Measurements from ENCODE around the gene VKORC1L1.

VKORC1L1 gene

DNA sequence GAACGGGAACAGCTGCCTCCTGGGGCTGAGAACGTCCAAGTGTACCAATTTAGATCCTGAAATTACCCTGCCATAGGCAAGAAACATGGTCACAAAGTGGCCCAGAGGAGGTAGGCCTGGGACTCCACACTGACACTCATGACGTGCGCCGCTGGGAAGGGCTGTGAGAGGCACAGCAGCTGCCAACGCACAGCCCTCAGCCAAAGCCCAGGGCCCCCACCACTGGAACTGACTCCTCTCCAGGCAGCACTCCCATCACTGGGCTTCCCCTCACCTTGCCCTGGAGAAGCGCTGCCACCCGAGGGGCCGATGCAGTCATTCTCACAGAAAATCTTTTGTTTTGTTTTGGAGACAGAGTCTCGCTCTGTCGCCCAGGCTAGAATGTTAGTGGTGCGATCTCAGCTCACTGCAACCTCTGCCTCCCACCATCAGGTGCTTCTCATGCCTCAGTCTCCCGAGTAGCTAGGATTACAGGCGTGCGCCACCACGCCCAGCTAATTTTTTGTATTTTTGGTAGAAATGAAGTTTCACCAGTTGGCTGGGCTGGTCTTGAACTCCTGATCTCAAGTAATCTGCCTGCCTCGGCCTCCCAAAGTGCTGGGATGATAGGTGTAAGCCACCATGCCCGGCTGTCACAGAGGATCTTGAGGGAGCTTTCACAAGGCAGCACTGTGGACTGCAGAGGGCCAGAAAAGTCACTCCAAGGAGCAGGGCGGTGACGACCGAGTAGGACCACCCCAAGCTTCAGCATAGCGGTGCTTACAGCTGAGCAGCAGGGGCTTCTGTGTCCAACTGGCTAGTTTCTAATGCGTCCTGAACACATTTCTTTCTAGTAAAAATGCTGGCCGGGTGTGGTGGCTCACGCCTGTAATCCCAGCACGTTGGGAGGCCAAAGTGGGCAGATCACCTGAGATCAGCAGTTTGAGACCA is 95.6 kb downstream of the VKORC1L1 start:
- WGBS (ENCODE audit: extremely low coverage, insufficient coverage, low lambda C conversion rate): no CpG with 5 or more reads among the region's 26 CpGs
- Histone ChIP-seq H2BK15ac (replicated peaks; ENCODE audit: low read depth) (no peak overlapping the region), H4K5ac (ENCODE audit: low read length) (no peak overlapping the region), H3K4me3 (ENCODE audit: low read length) (no peak overlapping the region), H3K4me2 (ENCODE audit: low read length) (no peak overlapping the region), H3K23ac (ENCODE audit: low read length) (no peak overlapping the region), H3K4me1 (ENCODE audit: control insufficient read depth, low read depth, low read length) (no peaks in the 10 kb centered on the region), H2BK5ac (ENCODE audit: low read length) (no peak overlapping the region), H3K18ac (ENCODE audit: low read length) (no peak overlapping the region), H4K8ac (ENCODE audit: low read depth, low read length) (no peak overlapping the region), H3K9ac (ENCODE audit: low read length) (no peak overlapping the region), H3K27me3 (ENCODE audit: insufficient read depth, low read length, poor library complexity) (no peaks in the 10 kb centered on the region), H2AK5ac (ENCODE audit: low read length) (no peak overlapping the region), H3K79me1 (ENCODE audit: low read length) (no peaks in the 10 kb centered on the region), H3K79me2 (ENCODE audit: control insufficient read depth, insufficient read depth, low read length) (no peaks in the 10 kb centered on the region), H2BK120ac (ENCODE audit: low read depth, low read length) (no peak overlapping the region), H3K56ac (ENCODE audit: low read length) (no peak overlapping the region), H3K36me3 (ENCODE audit: control insufficient read depth, insufficient read depth, low read length) (peaks cover 22% of the 10 kb centered on the region), H3K4ac (ENCODE audit: low read depth, low read length) (no peak overlapping the region), H3K27ac (ENCODE audit: low read depth, low read length) (no peak overlapping the region)
- DNase-seq: no peak

DNA sequence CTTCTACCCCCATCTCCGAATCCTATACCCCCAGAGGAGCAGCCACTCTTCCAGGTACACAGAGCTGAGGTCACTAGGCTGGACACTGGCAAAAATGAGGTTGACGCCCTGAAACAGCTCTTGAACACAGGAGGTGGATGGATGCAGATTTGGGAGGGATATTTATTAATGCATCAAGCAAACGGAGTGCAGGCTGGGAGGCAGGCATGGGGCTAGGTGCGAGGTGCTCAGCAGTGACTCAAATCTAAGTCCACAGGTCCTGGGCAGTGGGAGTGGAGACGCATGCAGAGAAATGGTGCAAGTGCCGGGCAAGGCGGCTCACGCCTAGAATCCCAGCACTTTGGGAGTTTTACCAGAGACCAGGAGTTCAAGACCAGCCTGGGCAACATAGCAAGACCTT is 98.1 kb downstream of the VKORC1L1 start:
- no peak overlapping the region for H3K4me2 ChIP-seq (ENCODE audit: low read length)
- no peak overlapping the region for H2BK15ac ChIP-seq (replicated peaks; ENCODE audit: low read depth)
- H3K9ac ChIP-seq (ENCODE audit: low read length): no peak overlapping the region
- no peak overlapping the region for H3K4ac ChIP-seq (ENCODE audit: low read depth, low read length)
- no peaks in the 10 kb centered on the region for H3K27me3 ChIP-seq (ENCODE audit: insufficient read depth, low read length, poor library complexity)
- no peaks in the 10 kb centered on the region for H3K4me1 ChIP-seq (ENCODE audit: control insufficient read depth, low read depth, low read length)
- no peak overlapping the region for H2BK5ac ChIP-seq (ENCODE audit: low read length)
- no peak overlapping the region for H3K4me3 ChIP-seq (ENCODE audit: low read length)
- DNase-seq: no peak
- H3K23ac ChIP-seq (ENCODE audit: low read length): no peak overlapping the region
- no peak overlapping the region for H3K27ac ChIP-seq (ENCODE audit: low read depth, low read length)
- no peaks in the 10 kb centered on the region for H3K79me2 ChIP-seq (ENCODE audit: control insufficient read depth, insufficient read depth, low read length)
- no peak overlapping the region for H4K8ac ChIP-seq (ENCODE audit: low read depth, low read length)
- no peak overlapping the region for H3K18ac ChIP-seq (ENCODE audit: low read length)
- H2AK5ac ChIP-seq (ENCODE audit: low read length): no peak overlapping the region
- no peaks in the 10 kb centered on the region for H3K79me1 ChIP-seq (ENCODE audit: low read length)
- no peak overlapping the region for H2BK120ac ChIP-seq (ENCODE audit: low read depth, low read length)
- no peak overlapping the region for H3K56ac ChIP-seq (ENCODE audit: low read length)
- no CpG with 5 or more reads among the region's 8 CpGs for WGBS (ENCODE audit: extremely low coverage, insufficient coverage, low lambda C conversion rate)
- H4K5ac ChIP-seq (ENCODE audit: low read length): no peak overlapping the region
- peaks cover 17% of the 10 kb centered on the region for H3K36me3 ChIP-seq (ENCODE audit: control insufficient read depth, insufficient read depth, low read length)

DNA sequence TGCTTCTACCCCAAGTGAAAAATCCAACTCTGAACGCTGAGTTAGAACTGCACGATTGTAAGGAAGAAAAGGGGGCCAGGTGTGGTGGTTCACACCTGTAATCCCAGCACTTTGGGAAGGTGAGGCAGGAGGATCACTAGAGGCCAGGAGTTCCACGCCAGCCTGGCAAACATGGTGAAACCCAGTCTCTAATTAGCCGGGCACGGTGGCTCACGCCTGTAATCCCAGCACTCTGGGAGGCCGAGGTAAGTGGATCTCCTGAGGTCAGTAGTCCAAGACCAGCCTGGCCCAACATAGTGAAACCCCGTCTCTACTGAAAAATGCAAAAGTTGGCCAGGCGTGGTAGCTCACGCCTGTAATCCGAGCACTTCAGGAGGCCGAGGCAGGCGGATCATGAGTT is 100.1 kb downstream of the VKORC1L1 start:
- Histone ChIP-seq H3K79me2 (ENCODE audit: control insufficient read depth, insufficient read depth, low read length) (no peaks in the 10 kb centered on the region), H2BK15ac (replicated peaks; ENCODE audit: low read depth) (no peak overlapping the region), H3K4ac (ENCODE audit: low read depth, low read length) (no peak overlapping the region), H3K56ac (ENCODE audit: low read length) (no peak overlapping the region), H2BK120ac (ENCODE audit: low read depth, low read length) (no peak overlapping the region), H2BK5ac (ENCODE audit: low read length) (no peak overlapping the region), H4K5ac (ENCODE audit: low read length) (no peak overlapping the region), H3K23ac (ENCODE audit: low read length) (no peak overlapping the region), H3K4me1 (ENCODE audit: control insufficient read depth, low read depth, low read length) (no peaks in the 10 kb centered on the region), H4K8ac (ENCODE audit: low read depth, low read length) (no peak overlapping the region), H3K27me3 (ENCODE audit: insufficient read depth, low read length, poor library complexity) (no peaks in the 10 kb centered on the region), H3K79me1 (ENCODE audit: low read length) (no peaks in the 10 kb centered on the region), H2AK5ac (ENCODE audit: low read length) (no peak overlapping the region), H3K27ac (ENCODE audit: low read depth, low read length) (no peak overlapping the region), H3K4me3 (ENCODE audit: low read length) (no peak overlapping the region), H3K36me3 (ENCODE audit: control insufficient read depth, insufficient read depth, low read length) (peaks cover 9% of the 10 kb centered on the region), H3K18ac (ENCODE audit: low read length) (no peak overlapping the region), H3K4me2 (ENCODE audit: low read length) (no peak overlapping the region), H3K9ac (ENCODE audit: low read length) (no peak overlapping the region)
- DNase-seq: no peak
- no CpG with 5 or more reads among the region's 13 CpGs for WGBS (ENCODE audit: extremely low coverage, insufficient coverage, low lambda C conversion rate)

- Histone ChIP-seq H3K4me1 (ENCODE audit: control insufficient read depth, low read depth, low read length) (no peaks in the 10 kb centered on the region), H4K8ac (ENCODE audit: low read depth, low read length) (no peak overlapping the region), H3K56ac (ENCODE audit: low read length) (no peak overlapping the region), H3K23ac (ENCODE audit: low read length) (no peak overlapping the region), H2BK120ac (ENCODE audit: low read depth, low read length) (no peak overlapping the region), H2BK15ac (replicated peaks; ENCODE audit: low read depth) (no peak overlapping the region), H3K36me3 (ENCODE audit: control insufficient read depth, insufficient read depth, low read length) (peaks cover 5% of the 10 kb centered on the region), H2AK5ac (ENCODE audit: low read length) (no peak overlapping the region), H3K18ac (ENCODE audit: low read length) (no peak overlapping the region), H4K5ac (ENCODE audit: low read length) (no peak overlapping the region), H3K79me1 (ENCODE audit: low read length) (peaks cover under 1% of the 10 kb centered on the region), H3K4me2 (ENCODE audit: low read length) (no peak overlapping the region), H2BK5ac (ENCODE audit: low read length) (no peak overlapping the region), H3K4me3 (ENCODE audit: low read length) (no peak overlapping the region), H3K27me3 (ENCODE audit: insufficient read depth, low read length, poor library complexity) (no peaks in the 10 kb centered on the region), H3K27ac (ENCODE audit: low read depth, low read length) (no peak overlapping the region), H3K9ac (ENCODE audit: low read length) (no peak overlapping the region), H3K79me2 (ENCODE audit: control insufficient read depth, insufficient read depth, low read length) (no peaks in the 10 kb centered on the region), H3K4ac (ENCODE audit: low read depth, low read length) (no peak overlapping the region)
- DNase-seq: no peak
- WGBS (ENCODE audit: extremely low coverage, insufficient coverage, low lambda C conversion rate): no CpG with 5 or more reads among the region's 29 CpGs
These were observed 101.4 kb downstream of the VKORC1L1 start for GRCh38 chr7:65974191-65974801.

DNA sequence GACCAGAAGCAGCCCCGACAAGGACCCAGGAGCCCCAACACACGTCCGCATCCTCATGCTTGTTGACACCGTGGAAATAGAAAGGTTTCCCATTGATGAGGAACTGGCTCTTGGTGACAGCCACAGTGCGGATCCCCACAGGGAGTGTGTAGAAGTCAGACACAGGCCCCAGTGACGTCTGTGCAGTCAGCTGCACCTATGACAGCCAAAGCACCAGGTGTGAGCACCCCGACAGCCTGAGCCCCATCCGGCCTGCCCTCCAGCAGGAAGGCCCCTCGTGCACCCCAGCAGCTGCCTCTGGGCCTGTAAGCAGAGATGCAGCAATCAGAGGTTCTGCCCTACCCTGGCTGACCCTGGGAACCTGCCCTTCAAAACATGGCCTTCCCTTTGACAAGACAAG is 102.0 kb downstream of the VKORC1L1 start:
- Histone ChIP-seq H3K23ac (ENCODE audit: low read length) (no peak overlapping the region), H3K79me1 (ENCODE audit: low read length) (peaks cover 3% of the 10 kb centered on the region), H3K27me3 (ENCODE audit: insufficient read depth, low read length, poor library complexity) (no peaks in the 10 kb centered on the region), H3K18ac (ENCODE audit: low read length) (no peak overlapping the region), H2AK5ac (ENCODE audit: low read length) (no peak overlapping the region), H2BK15ac (replicated peaks; ENCODE audit: low read depth) (no peak overlapping the region), H3K4me2 (ENCODE audit: low read length) (no peak overlapping the region), H2BK5ac (ENCODE audit: low read length) (no peak overlapping the region), H3K4me3 (ENCODE audit: low read length) (no peak overlapping the region), H3K27ac (ENCODE audit: low read depth, low read length) (no peak overlapping the region), H3K9ac (ENCODE audit: low read length) (no peak overlapping the region), H3K56ac (ENCODE audit: low read length) (no peak overlapping the region), H4K5ac (ENCODE audit: low read length) (no peak overlapping the region), H2BK120ac (ENCODE audit: low read depth, low read length) (no peak overlapping the region), H3K4ac (ENCODE audit: low read depth, low read length) (no peak overlapping the region), H4K8ac (ENCODE audit: low read depth, low read length) (no peak overlapping the region), H3K4me1 (ENCODE audit: control insufficient read depth, low read depth, low read length) (no peaks in the 10 kb centered on the region), H3K36me3 (ENCODE audit: control insufficient read depth, insufficient read depth, low read length) (peaks cover 4% of the 10 kb centered on the region), H3K79me2 (ENCODE audit: control insufficient read depth, insufficient read depth, low read length) (no peaks in the 10 kb centered on the region)
- no CpG with 5 or more reads among the region's 9 CpGs for WGBS (ENCODE audit: extremely low coverage, insufficient coverage, low lambda C conversion rate)
- DNase-seq: no peak

Measured in mesendoderm (in vitro differentiated cells).